ENCODE measurements around the gene NLRP1.

NLRP1 gene

DNA sequence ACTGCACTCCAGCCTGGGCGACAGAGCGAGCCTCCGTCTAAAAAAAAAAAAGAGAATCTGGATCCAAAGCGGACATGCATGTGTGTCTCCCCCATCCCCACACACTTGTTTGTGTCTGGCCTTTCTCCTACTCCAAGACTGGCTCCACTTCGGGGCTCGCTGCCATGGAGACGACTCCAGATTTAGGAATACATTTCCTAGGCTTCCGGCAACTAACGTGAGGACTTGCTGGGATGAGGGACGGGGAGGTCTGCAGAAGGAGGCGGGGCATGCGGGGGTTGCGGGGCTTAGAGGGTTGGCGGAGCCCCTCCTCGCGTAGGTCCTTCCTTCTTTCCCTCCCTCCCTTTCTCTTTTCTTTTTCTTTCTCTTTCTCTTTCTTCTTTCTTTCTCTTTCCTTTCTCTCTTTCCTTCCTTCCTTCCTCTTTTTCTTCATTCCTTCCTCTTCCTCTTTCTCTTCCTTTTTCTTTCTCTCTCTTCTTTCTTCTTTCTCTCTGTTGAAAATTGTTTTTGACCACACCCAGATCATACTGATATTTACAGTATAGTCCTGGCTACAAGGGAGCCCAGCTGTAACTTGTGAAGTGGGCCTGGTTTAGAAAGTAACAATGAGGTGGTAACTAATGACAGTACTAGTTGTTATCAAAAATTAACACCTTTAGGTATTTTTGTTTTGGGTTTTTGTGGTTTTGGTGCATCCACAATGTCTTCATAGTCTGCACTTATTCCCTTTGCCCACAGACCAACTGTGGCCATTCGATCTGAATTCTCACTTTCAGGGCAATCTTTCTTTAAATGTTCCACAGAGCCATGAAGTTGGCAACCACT, 72.7 kb downstream of the NLRP1 start:
- no peak for DNase-seq

DNA sequence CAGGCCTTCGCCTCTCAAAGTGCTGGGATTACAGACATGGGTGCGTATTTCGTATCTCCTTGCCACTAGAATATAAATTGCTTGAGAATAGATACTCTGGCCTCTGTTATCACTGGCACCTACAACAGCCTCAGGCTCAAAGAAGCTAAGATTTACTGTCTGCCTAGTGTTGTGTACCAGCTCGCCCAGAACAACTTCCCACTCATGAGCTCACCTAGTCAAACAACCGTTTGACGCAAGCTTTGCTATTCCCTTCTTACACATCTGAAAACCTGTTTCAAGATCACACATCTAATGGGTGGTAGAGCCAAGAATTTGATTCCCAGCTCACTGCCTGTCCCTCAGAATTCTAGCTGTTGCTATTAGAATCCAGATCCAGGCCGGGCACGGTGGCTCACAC, 73.5 kb downstream of the NLRP1 start:
- DNase-seq: no peak

DNA sequence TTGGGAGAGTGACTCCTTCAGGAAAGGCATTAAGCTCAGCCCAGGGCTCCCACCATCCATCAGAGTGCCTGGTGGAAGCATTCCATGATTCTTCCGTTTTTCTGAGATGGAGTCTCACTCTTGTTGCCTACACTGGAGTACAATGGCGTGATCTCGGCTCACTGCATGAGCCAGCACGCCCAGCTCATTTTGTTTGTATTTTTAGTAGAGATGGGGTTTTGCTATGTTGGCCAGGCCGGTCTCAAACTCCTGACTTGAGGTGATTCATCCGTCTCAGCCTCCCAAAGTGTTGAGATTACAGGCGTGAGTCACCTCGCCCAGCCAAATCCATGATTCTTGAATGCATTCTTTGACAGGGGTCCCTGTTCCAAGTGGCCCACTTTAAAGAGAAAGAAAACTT, 74.8 kb downstream of the NLRP1 start:
- no peak for DNase-seq

DNA sequence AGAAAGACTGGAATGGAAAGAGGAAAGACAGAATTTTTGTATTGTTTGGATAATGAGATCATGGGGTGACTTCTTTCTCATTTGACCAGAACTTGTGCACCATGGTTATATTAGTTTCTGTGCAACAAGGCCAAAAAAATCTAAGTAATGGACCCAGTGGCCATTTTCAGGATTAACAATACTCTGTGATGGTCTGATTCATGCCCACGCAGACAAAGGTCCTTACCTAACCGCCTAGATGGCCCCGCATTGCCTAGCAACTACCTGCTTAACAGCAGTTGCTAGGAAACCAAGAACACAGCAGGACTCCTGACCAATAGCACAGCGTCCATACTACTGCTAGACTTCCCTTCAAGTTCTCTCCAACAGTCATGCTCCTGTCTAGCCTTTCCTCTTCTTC, 75.5 kb downstream of the NLRP1 start:
- no peak for DNase-seq

DNA sequence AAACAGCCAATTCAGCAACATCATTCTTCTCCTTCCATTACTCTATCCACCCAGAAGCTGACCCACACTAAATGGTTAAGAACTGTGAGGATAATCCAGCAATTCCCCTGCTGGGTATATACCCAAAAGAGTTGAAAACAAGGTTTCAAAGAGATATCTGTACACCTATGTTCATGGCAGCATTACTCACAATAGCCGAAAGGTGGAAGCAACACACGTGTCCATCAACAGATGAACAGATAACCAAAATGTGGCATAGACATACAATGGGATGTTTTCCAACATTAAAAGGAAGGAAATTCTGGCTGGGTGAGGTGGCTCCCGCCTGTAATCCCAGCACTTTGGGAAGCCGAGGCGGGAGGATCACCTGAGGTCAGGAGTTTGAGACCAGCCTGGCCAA, 78.0 kb downstream of the NLRP1 start:
- no peak for DNase-seq

DNA sequence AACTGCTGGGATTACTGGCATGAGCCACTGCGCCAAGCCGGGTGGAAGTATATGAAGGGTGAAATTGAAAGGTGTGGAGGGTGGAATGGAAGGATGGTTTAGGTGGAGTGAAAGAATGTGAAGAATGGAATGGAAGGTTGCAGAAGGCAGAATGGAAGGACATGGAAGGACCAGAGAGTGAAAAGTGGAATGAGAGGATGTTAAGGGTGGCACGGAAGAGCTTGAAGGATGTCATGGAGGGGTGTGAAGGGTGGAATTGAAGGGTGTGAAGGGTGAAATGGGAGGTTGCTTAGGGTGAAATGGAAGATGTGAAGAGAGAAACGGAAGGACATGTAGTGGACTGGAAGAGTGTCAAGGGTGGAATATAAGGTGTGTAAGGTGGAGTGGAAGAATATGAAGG, 81.8 kb downstream of the NLRP1 start:
- no peak for DNase-seq

DNA sequence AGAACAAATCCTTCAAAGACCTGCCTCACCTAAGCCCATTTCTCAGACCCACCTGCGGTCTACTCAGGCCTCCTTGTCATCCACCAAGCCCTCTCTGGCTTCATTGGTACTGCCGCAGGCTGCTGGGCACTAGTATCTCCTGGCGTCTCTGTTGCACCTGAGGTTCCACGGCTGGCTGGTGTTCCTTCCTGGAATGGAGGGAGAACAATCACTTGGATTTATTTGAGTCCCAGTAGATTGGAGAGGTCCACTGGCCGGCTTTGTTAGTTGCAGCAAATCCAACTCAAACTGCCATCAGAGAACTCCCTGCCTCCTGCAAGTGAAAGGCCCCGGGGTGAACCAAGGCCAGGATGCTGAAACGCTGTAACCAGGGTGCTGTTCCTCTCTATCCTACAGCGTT, 82.6 kb downstream of the NLRP1 start:
- DNase-seq: no peak

DNA sequence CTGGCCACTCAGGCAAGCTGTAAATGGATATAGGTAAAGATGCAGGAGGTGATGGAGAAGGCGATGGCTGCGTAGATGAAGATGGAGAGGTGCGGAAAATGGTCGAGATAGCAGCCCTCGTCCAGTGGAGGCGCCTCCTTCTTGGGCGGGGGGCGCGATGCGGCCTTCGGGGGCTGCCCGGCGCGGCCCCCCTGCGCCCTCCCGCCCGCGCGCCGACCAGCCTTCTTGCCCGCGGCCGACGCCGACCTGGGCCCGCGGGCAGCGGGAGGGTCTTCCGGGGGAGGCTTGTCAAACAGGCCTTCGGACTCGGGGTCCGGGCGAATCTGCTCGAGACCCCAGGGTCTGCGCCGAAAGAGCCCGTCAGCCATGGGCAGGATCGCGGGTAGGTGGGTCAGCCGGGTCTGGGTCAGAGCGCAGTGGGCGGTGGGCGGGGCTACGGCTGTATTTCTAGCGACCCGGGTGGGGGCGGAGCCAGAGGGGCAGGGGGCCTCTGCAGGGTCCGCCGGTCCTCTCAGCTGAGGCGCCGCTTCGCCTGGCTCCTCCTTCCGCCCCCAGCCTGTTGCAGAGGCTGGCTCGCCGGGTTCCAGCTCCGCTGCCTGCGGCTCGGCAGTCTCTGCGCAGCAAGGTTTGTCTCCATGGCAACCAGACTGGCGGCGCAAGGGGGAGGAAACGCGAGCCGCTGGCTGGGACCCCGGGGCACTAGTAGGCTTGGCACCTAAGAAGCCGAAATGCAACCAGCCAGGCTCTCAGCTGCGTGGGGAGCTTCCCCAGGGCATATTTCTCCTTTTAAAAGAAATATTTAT, 83.5 kb downstream of the NLRP1 start:
- peak; percentile 86 for DNase-seq

DNA sequence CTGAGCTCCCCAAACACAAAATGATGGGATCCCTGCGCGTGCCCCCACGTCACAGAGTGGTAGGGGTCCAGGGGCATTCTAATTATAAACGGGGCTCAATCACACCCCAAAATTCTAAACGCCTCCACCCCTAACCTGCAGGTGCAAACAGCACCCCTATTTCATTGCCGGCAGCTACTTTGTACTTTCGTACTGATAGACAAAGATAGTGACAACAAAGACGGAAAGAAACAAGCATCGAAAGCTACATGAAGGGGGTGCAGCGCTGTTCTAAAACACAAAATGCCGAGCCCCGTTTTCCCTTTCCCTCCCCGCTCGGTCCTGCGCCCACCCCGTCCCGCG, 84.1 kb downstream of the NLRP1 start:
- DNase-seq: no peak

DNA sequence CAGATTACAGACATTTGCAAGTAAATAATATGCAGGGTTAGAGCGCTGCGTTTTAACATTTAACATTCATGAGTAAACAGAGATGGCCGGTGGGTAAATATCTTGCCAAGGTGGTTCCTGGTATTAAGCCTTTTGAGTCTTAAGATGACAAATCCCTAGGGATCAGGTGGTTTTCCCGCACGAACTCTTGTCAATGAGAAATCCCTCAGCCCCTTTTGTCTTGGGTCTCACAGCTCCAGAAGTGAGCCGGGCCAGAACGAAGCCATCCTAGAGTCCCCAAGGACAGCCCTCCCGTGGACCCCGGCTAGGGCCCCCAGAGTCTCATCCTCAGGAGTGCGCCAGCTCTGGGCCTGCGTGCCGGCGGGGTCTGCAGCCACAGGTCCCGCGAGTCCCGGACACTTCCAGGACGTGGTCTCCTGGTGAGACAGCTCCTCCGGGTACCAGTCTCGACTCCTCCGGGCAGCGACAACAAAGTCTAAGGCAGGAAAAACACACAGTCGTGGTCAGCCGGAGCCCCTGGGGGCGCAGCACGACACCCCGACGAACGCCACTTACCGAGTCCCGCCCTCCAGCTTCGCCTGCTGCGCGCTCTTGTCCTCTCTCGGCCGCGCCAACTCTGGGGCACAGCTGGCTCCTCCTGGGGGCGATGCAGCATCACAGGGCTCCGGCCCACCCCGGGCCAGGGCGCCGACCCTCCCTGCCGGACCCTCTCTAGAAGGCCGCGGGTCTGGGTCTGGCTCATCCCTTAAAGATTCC, 84.7 kb downstream of the NLRP1 start:
- no peak for DNase-seq

DNA sequence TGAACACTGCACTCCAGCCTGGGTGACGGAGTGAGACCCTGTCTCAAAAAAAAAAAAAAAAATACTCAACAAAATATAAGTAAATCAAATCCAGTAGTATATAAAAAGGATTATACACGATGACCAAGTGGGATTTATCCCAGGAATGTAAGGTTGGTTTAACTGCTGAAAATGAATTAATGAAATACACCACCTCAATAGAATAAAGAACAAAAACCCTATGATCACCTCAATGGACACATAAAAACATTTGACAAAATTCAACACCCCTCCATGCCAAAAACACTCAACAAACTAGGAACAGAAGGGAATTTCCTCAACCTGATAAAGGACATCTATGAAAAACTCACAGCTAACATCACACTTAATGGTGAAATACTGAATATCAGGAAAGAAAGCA, 91.3 kb downstream of the NLRP1 start:
- no peak for DNase-seq

DNA sequence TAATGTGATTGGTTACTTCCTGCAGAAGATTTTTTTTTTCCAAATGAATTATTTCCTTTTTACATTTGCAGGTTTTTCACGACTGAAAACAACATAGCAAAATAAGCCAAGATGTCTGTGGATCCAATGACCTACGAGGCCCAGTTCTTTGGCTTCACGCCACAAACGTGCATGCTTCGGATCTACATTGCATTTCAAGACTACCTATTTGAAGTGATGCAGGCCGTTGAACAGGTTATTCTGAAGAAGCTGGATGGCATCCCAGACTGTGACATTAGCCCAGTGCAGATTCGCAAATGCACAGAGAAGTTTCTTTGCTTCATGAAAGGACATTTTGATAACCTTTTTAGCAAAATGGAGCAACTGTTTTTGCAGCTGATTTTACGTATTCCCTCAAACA, 95.6 kb downstream of the NLRP1 start:
- no peak for DNase-seq

DNA sequence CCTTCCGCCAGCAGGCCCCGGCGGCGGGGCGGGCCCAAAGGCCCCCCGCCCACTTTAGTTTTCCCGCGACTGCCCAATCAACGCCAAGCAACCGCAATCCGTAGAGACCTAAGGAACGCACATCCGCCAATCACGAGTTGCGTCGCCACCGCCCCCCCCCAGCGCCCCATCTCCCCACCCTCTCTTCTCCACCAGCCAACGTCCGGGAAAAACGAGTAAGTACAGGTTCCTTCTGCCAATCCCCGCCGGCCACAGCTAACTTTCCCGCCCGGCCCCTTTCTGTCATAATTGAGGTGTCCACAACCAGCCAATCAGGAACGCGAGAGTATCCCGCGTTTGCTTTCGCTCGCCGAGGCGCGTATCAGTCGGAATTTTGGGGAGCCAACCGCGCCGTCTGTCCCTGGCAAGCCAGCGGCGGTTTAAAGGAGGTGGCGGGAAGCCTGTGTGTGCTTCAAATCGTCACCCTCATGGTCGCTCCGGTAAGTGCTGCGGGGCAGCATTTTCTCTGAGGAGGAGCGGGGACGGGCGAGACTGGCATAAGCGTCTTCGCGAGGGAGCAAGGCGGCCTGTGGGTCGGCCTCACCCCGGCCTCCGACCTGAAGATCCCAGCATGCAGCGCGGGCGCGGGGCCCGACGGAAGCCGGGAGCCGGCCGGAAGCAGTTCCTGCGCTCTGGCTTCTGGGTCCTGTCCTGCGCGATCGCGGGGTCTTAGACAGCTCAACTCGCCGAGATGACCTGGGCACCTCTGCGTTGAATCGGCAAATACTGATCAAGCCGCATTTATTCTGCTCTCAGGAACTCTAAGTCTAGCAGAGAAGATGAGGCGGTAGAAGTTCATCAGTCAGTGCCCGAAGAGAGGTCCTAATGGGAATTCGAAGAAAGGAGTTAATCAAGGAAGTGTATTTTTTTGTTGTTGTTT, 97.8 kb downstream of the NLRP1 start, which contains the start of gene MIS12:
Gene MIS12, plus strand, starts transcription at position 361 of the 919 bp plus-strand sequence. CDS start 2,297 bp downstream, outside the sequence.
- peak; percentile 98 for DNase-seq

DNA sequence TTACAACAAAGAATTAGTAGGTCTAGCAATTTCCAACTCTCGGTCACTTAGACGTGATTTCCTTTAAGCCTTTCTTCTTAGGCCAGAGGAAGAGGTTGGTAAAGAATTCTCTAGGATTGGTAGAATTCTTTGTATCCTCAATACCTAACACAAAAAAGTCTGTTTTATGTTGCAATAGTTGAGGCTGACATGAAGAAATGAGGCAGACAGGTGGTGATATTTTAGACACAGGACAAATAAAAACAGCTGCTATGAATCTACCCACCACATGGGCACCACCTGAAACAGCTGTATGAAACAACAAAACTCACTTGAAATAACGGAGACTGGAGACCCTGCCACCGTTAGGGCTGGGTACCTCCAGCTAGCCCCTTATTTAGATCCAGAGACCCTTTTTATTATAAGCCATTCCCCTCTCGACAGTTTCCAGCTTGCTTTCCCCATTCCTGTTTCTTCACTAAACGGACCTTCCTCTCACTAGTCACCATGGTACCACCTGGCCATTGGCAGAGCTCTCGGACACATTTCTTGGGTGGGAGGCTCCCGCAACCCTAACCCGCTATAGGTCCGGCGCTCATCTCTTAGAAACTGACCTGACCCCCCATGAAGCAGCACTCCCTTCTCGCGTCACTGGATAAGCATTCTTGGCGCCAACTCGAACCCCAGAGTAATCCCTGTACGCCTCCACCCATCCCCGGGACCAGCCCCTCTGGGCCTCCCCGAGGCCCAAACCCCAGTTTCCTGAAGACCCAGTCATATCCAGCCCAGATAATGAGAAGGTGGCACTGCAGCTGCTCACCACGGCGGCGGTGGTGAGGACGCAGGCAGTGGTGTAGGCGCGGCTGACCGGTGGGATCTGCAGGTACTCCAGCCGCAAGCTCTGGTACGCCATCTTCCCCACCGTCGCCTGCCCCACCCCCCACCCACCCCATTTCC, 98.8 kb downstream of the NLRP1 start, which contains the start of gene DERL2:
Gene DERL2, minus strand, starts transcription at position 909 of the 936 bp plus-strand sequence. Its CDS starts 17 bp downstream, at position 892.
- DNase-seq: no peak

DNA sequence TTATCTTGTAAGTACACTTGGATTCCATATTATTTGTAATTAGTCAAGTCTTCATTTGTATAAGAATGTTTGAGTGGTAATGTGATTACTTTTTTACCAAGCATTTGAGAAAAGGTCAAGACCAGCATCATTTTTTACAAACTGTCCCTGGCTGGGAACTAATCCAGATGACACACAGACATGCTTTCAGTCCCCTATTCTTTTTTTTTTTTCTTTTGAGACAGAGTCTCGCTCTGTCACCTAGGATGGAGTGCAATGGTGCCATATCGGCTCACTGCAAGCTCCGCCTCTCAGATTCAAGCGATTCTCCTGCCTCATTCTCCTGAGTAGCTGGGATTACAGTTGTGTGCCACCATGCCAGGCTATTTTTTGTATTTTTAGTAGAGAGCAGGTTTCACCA, 102.9 kb downstream of the NLRP1 start:
- no peak for DNase-seq

DNA sequence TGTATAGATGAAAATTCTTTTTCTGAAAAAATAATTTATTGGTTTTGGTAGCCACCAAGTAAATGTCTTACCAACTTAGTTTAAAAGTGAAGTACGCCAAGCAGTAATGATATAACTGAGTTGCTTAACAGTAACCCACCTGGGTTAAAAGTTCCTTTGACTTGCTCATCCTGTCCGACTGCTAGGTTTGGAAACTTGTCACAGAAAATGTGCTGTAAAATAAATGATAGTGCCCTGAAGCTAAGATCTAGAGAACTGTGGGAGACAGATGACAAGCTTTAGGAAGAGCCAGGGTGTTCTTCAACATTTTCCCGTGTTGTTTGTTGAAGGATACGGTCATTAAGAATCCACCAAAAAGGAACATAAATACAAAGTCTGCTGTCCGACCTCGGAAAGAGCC, 103.3 kb downstream of the NLRP1 start:
- no peak for DNase-seq

DNA sequence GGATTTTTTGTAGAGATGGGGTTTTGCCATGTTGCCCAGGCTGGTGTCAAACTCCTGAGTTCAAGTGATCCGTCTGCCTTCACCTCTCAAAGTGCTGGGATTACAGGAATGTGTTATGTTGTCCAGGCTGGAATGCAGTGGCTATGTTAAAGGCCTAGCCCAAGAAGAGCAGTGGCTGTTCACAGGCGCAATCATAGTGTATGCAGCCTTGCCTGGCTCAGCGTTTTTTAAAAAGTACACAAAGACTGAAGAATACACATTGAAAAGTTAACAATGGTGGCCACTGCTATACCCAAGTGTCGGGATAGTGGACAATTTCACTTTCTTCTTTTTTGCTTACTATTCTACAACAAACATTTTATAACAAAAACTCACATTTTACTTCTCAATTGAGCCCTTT, 105.3 kb downstream of the NLRP1 start:
- no peak for DNase-seq

DNA sequence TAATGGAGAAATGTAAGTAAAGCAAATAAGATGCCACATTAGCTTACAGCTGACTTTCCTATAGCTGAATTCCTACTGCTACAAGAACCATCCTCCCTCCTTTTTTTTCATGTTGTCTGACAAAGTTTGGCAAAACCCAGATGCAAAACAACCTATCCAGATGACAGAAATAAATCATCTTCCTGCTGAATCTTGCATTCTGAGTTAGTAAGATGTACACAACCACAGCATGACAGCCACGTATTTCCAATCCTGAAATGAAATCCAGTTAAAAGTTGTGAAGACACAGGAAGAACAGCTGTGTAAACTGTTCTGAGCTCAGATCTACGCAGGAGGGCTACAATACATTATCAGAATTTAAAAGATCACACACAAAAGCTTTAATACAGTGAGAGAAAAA, 110.4 kb downstream of the NLRP1 start:
- DNase-seq: no peak

DNA sequence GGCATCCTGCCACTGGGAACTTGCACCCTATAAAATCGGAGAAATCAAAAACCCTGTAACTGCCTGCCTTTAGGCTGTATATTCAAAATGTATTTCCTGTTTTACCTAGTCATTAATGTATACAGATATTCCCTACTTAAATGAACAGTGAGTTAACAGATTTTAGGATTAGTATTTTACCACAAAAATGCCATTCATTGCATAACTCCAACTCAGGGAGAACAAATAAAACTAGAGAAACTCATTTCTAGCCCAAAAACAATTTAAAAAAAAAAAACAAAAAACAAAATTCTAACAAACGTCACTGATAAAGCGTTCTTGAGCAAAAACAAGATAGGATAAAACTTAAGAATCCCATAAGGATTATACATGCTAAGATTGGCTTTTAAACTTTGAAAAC, 111.8 kb downstream of the NLRP1 start:
- DNase-seq: no peak

DNA sequence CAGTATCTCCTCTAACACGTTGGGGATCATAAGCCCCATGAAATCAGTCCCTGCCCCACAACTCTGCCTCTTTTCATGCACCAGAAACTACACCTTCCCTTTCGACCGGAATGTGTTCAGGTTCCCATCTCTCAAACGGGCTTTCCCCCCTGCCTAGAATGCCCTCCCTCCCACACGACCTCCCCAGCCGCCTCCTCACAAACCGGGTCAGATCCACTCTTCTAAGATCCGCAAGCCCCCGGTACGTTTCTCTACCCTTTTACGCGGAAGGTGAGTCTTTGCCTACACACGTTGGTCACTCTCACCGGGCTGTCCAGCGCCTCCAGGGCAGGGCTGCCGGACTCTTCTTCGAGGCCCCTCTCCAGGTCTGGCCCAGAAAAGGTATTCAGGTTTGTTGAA, 116.2 kb downstream of the NLRP1 start:
- DNase-seq: peak; percentile 2

DNA sequence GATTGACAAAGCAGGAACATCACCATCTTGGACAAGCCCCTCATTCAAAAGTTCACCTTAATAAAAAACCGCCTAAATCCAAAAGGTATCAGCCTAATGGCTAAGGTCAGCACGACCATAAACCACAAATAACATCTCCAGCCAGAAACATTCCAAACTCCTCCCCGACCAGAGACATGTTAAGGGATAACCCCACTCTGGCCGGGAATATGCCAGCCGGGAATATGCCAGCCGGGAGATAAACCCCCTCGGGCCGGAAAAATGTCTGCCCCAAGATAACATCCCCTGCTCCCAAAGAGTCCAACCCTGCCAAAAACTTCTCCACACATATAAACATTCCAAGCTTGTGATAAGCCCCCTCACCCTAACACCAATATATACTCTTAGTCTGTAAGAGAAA, 116.9 kb downstream of the NLRP1 start:
- DNase-seq: no peak
